Measurements from ENCODE around the gene TPT1.

- no peak for TF ChIP-seq CTCF (IDR thresholded peaks at IDR 0.05; ENCODE audit: low read depth, low read length, poor library complexity, severe bottlenecking)
- no peak for TF ChIP-seq EZH2phosphoT487 (IDR thresholded peaks at IDR 0.05; ENCODE audit: borderline replicate concordance, low read length)
Measured at GRCh38 chr13:45328661-45329111, 12.3 kb downstream of the TPT1 start.

Measured in DOHH2 (cell line).